22Rv1 (cell line): ENCODE measurements around the gene SEZ6.

Experiments
- CTCF ChIP-seq: fragments of 450-650 bp; IDR thresholded peaks from 2 replicates; pipeline ENCODE4 v1.5.1; 2017; ENCODE audit warnings: mild to moderate bottlenecking
- ZFX ChIP-seq: fragments of 450-650 bp; IDR thresholded peaks from 2 replicates; pipeline ENCODE4 v1.6.1; 2017; ENCODE audit warnings: antibody characterized with exemption, borderline replicate concordance

- no peak for TF ChIP-seq CTCF
- no peak for TF ChIP-seq ZFX
Measured at GRCh38 chr17:28908640-28909167, 97.1 kb downstream of the SEZ6 start.
